Esophagus squamous epithelium (tissue), 4 donors: ENCODE data around the gene TRIM62.
"Not testable (repeated sequence)": the region's sequence is repeated elsewhere in the genome, so short reads cannot be mapped to it uniquely, and the experiment has no call there.

Experiments used
- POLR2A ChIP-seq, 4 donors: fragments of 450-650 bp; IDR thresholded peaks; one replicate each; pipeline ENCODE4 v1.6.1; 2017; ENCODE audit warnings: antibody characterized with exemption in 4 of 4, mild to moderate bottlenecking in 4 of 4, moderate library complexity in 3 of 4
- TF ChIP-seq, protein P1 (sequence below), 6 experiments: fragments of 450-650 bp in 4 of 6; fragments of 200-600 bp in 2 of 6; sonication (generic) in 2 of 6; IDR thresholded peaks; one replicate each; pipeline ENCODE4 v1.5.1; 2016 to 2019; ENCODE audit warnings: antibody characterized with exemption in 6 of 6, mild to moderate bottlenecking in 4 of 6, moderate library complexity in 4 of 6

GRCh38 chr1:33100119-33100415 is 81.8 kb downstream of the TRIM62 start:
- TF ChIP-seq, protein P1, sequence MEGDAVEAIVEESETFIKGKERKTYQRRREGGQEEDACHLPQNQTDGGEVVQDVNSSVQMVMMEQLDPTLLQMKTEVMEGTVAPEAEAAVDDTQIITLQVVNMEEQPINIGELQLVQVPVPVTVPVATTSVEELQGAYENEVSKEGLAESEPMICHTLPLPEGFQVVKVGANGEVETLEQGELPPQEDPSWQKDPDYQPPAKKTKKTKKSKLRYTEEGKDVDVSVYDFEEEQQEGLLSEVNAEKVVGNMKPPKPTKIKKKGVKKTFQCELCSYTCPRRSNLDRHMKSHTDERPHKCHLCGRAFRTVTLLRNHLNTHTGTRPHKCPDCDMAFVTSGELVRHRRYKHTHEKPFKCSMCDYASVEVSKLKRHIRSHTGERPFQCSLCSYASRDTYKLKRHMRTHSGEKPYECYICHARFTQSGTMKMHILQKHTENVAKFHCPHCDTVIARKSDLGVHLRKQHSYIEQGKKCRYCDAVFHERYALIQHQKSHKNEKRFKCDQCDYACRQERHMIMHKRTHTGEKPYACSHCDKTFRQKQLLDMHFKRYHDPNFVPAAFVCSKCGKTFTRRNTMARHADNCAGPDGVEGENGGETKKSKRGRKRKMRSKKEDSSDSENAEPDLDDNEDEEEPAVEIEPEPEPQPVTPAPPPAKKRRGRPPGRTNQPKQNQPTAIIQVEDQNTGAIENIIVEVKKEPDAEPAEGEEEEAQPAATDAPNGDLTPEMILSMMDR (IDR thresholded peaks at IDR 0.05), result not testable (repeated sequence)
- not testable (repeated sequence) for TF ChIP-seq POLR2A (IDR thresholded peaks at IDR 0.05)
